OCI-LY3 (cell line): ENCODE measurements around the gene FMN1.
A peak's percentile ranks its signal among the peaks of the same experiment; 100 is the strongest.

ENCODE experiments used
- H2AFZ ChIP-seq: fragments of 200-600, 300-600 bp; shearing (Covaris generic); 2 replicates; pipeline ENCODE4 v1.6.0; 2014; ENCODE audit warnings: antibody characterized with exemption, low read depth, low read length
- H3K27ac ChIP-seq: fragments of 200-600, 300-600 bp; sonication (generic); 2 replicates; pipeline ENCODE4 v1.5.1; 2014; ENCODE audit warnings: mild to moderate bottlenecking, low read length, moderate library complexity, mixed read lengths
- H3K27me3 ChIP-seq: fragments of 200-600, 300-600 bp; sonication (generic); 2 replicates; pipeline ENCODE4 v1.6.1; 2014; ENCODE audit warnings: low read depth, low read length, mixed read lengths
- H3K36me3 ChIP-seq: fragments of 200-600, 300-600 bp; sonication (generic); replicated peaks from 2 replicates; pipeline ENCODE3; 2014; ENCODE audit warnings: low read depth, low read length, mixed read lengths
- H3K4me1 ChIP-seq: fragments of 300-600, 200-600 bp; sonication (generic); 2 replicates; pipeline ENCODE4 v1.6.1; 2014; ENCODE audit warnings: low read length, mixed read lengths
- H3K4me2 ChIP-seq: fragments of 200-600, 300-600 bp; sonication (generic); 2 replicates; pipeline ENCODE4 v1.6.1; 2014; ENCODE audit warnings: low read length, mixed read lengths
- H3K4me3 ChIP-seq: fragments of 300-600, 200-600 bp; sonication (generic); 2 replicates; pipeline ENCODE4 v1.5.1; 2014; ENCODE audit warnings: antibody characterized with exemption, mild to moderate bottlenecking, low read length, moderate library complexity
- H3K79me2 ChIP-seq: fragments of 300-600, 200-600 bp; shearing (Covaris generic); 2 replicates; pipeline ENCODE4 v1.6.1; 2014; ENCODE audit warnings: mild to moderate bottlenecking, low read length, mixed read lengths
- H3K9ac ChIP-seq: fragments of 300-600, 200-600 bp; shearing (Covaris generic); 2 replicates; pipeline ENCODE4 v1.6.0; 2014; ENCODE audit warnings: mild to moderate bottlenecking, low read length, moderate library complexity
- H3K9me3 ChIP-seq: fragments of 200-600, 300-600 bp; shearing (Covaris generic); 2 replicates; pipeline ENCODE4 v1.6.1; 2014; ENCODE audit warnings: low read length, mixed read lengths; ENCODE audit not compliant: insufficient read depth
- H4K20me1 ChIP-seq: fragments of 200-600, 300-600 bp; sonication (generic); 2 replicates; pipeline ENCODE4 v1.6.1; 2016; ENCODE audit warnings: low read length, mixed read lengths; ENCODE audit not compliant: insufficient read depth
- EZH2phosphoT487 ChIP-seq: fragments of 200-600 bp; shearing (Covaris generic); IDR thresholded peaks from 2 replicates; pipeline ENCODE4 v1.6.1; 2018; ENCODE audit warnings: antibody characterized with exemption, mixed run types, low read depth
- TF ChIP-seq, protein P1 (sequence below): fragments of 200-600, 300-600 bp; sonication (generic); IDR thresholded peaks from 2 replicates; pipeline ENCODE4 v1.5.1; 2014; ENCODE audit warnings: antibody characterized with exemption, low read length, low read depth

FMN1 gene

DNA sequence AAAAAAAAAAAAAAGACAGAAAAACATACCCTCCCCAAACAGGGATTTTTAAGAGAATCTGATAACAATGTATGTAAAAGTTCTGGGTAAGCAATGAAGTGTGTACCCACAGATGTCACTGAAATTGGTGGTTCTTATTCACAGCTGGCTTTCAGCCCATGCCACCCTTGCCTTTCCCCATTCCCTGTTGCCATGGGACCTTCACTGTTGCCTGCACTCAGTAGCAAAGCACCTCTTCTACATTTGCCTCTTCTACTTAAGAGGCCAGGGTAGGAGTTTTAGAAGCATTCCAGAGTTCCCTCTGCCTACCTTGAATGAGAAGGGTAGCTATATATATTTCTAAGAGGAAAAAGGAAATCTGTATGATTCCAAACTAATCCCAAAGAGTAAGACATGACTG lies 57.4 kb downstream of the FMN1 start:
- Histone ChIP-seq H3K27ac (no peak overlapping the region), H3K27me3 (peaks cover 40% of the 10 kb centered on the region), H3K4me3 (no peak overlapping the region), H4K20me1 (no peaks in the 10 kb centered on the region), H3K4me1 (peaks cover 7% of the 10 kb centered on the region), H2AFZ (no peak overlapping the region), H3K4me2 (no peak overlapping the region), H3K79me2 (no peaks in the 10 kb centered on the region), H3K9ac (no peak overlapping the region), H3K36me3 (no peaks in the 10 kb centered on the region), H3K9me3 (no peaks in the 10 kb centered on the region)
- TF ChIP-seq, protein P1, sequence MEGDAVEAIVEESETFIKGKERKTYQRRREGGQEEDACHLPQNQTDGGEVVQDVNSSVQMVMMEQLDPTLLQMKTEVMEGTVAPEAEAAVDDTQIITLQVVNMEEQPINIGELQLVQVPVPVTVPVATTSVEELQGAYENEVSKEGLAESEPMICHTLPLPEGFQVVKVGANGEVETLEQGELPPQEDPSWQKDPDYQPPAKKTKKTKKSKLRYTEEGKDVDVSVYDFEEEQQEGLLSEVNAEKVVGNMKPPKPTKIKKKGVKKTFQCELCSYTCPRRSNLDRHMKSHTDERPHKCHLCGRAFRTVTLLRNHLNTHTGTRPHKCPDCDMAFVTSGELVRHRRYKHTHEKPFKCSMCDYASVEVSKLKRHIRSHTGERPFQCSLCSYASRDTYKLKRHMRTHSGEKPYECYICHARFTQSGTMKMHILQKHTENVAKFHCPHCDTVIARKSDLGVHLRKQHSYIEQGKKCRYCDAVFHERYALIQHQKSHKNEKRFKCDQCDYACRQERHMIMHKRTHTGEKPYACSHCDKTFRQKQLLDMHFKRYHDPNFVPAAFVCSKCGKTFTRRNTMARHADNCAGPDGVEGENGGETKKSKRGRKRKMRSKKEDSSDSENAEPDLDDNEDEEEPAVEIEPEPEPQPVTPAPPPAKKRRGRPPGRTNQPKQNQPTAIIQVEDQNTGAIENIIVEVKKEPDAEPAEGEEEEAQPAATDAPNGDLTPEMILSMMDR, result no peak
- TF ChIP-seq EZH2phosphoT487, result no peak

DNA sequence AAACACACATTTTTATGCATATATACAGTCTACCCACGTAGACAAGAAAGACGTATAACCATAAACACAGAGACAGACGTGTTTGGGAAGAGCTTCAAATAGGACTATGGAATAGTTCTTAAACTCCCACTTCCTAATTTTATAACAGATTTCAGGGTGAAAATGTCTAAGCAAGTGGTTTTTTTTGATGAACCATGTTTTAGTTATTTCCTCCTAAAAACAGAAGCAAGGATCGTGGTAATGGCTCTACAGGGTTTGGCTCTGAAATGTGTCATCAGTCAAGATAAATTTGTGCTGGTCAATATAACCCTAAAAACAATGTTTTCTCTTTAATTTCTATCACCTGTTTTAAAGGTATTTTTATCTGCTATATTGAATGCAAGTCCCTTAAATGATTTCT lies 58.2 kb downstream of the FMN1 start:
- TF ChIP-seq, protein P1, result no peak
- TF ChIP-seq EZH2phosphoT487, result no peak
- Histone ChIP-seq H3K36me3 (no peaks in the 10 kb centered on the region), H3K4me3 (no peak overlapping the region), H3K4me1 (peaks cover 6% of the 10 kb centered on the region; the same call in 1 of the 2 replicates), H4K20me1 (no peaks in the 10 kb centered on the region), H3K4me2 (no peak overlapping the region), H2AFZ (no peak overlapping the region), H3K27ac (no peak overlapping the region), H3K9ac (no peak overlapping the region), H3K9me3 (no peaks in the 10 kb centered on the region), H3K27me3 (peaks cover 47% of the 10 kb centered on the region), H3K79me2 (no peaks in the 10 kb centered on the region)

DNA sequence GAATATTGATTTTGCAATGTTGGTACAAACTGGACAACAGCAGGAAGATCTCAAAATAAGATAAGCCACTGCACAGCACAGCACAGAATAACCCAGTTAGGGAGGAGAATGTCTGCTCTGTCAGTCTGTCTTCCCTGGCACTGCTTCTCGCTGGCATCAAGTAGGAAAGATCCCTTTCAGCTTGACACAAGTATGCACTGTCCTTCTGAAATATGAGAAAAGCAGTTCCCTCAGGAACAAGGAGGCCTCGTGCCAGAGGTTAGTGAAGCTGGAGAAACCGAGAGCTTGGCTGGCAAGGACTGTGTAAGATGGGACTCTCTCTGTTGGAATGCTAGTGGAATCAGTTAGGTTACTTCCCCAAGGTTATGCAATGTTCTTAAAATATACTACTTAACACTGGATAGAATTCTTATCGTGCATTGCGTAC lies 59.1 kb downstream of the FMN1 start:
- Histone ChIP-seq H3K36me3 (no peaks in the 10 kb centered on the region), H3K9me3 (no peaks in the 10 kb centered on the region), H3K4me3 (no peak overlapping the region), H4K20me1 (no peaks in the 10 kb centered on the region), H3K27ac (no peak overlapping the region), H3K4me1 (peaks cover 6% of the 10 kb centered on the region; the same call in 1 of the 2 replicates), H3K9ac (no peak overlapping the region), H3K79me2 (no peaks in the 10 kb centered on the region), H3K4me2 (no peak overlapping the region), H3K27me3 (peaks cover 46% of the 10 kb centered on the region), H2AFZ (no peak overlapping the region)
- no peak for TF ChIP-seq EZH2phosphoT487
- TF ChIP-seq, protein P1, result no peak

DNA sequence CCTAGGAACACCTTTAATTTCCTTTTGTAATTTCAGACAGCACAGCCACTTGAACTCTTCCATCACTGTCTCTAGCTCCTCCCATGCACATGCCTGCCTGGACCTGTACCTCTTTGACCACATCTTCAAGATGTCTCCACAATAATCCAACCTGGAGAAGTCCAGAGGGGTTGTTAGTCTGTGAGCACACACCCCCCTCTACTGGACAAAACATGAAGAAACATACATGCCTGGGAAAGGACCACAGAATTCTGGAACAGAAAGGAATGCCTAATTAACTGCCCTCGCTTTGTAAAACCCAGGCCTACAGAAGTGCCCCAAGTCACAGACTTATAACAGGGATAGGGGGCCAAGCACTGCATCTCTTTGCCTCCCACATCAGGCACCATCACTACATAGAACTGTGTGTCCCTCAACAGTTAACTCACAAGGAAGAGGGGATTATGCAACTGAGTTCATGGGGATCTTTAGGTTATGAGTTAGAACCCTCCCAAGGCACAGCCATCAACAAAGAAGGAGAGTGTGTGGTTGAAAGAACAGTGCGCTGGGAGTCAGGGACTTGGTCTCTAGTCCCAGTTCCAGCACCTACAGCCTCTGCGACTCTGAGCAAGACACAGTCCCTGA lies 61.7 kb downstream of the FMN1 start:
- no peak for TF ChIP-seq EZH2phosphoT487
- TF ChIP-seq, protein P1, result peak; percentile 70
- H2AFZ ChIP-seq, result no peak overlapping the region

More for the DNA sequence above, 61.7 kb downstream of the FMN1 start:
- H3K36me3 ChIP-seq, result no peaks in the 10 kb centered on the region
- H3K4me2 ChIP-seq, result no peak overlapping the region
- no peaks in the 10 kb centered on the region for H3K79me2 ChIP-seq
- H3K27me3 ChIP-seq, result peaks cover 36% of the 10 kb centered on the region
- peaks cover 6% of the 10 kb centered on the region; the same call in 1 of the 2 replicates for H3K4me1 ChIP-seq
- no peak overlapping the region for H3K4me3 ChIP-seq
- no peak overlapping the region for H3K9ac ChIP-seq
- H3K27ac ChIP-seq, result no peak overlapping the region
- H3K9me3 ChIP-seq, result no peaks in the 10 kb centered on the region
- H4K20me1 ChIP-seq, result no peaks in the 10 kb centered on the region
